Mucosa of rectum (tissue), 2 donors: Measurements from ENCODE around the gene CSKMT.

Source experiments
- H3K27ac ChIP-seq, 2 donors: one replicate each; pipeline ENCODE4 v1.7.0; 2013; ENCODE audit warnings: inconsistent platforms in 2 of 2, low read depth in 2 of 2, low read length in 2 of 2
- H3K27me3 ChIP-seq, 2 donors: one replicate each; pipeline ENCODE4 v1.7.0; 2013; ENCODE audit warnings: low read length in 2 of 2; ENCODE audit not compliant: control insufficient read depth in 2 of 2, insufficient read depth in 2 of 2
- H3K36me3 ChIP-seq, 2 donors: one replicate each; pipeline ENCODE4 v1.7.0; 2013; ENCODE audit warnings: low read length in 2 of 2; ENCODE audit not compliant: control insufficient read depth in 2 of 2, insufficient read depth in 2 of 2
- H3K4me1 ChIP-seq, 2 donors: one replicate each; pipeline ENCODE4 v1.7.0; 2013; ENCODE audit warnings: low read length in 2 of 2, mild to moderate bottlenecking in 1 of 2; ENCODE audit not compliant: control insufficient read depth in 2 of 2, insufficient read depth in 2 of 2
- H3K4me3 ChIP-seq, 2 donors: one replicate each; pipeline ENCODE4 v1.7.0; 2013; ENCODE audit warnings: low read length in 2 of 2
- H3K9ac ChIP-seq, 2 donors: one replicate each; pipeline ENCODE4 v1.7.0; 2013; ENCODE audit warnings: low read length in 2 of 2, low read depth in 1 of 2, mild to moderate bottlenecking in 1 of 2
- H3K9me3 ChIP-seq, 2 donors: one replicate each; pipeline ENCODE4 v1.7.0; 2013; ENCODE audit warnings: low read length in 2 of 2; ENCODE audit not compliant: control insufficient read depth in 2 of 2
- donor health status: healthy.
- donor health status: Normal muscosa, but diverticular disease.

The CSKMT gene

DNA sequence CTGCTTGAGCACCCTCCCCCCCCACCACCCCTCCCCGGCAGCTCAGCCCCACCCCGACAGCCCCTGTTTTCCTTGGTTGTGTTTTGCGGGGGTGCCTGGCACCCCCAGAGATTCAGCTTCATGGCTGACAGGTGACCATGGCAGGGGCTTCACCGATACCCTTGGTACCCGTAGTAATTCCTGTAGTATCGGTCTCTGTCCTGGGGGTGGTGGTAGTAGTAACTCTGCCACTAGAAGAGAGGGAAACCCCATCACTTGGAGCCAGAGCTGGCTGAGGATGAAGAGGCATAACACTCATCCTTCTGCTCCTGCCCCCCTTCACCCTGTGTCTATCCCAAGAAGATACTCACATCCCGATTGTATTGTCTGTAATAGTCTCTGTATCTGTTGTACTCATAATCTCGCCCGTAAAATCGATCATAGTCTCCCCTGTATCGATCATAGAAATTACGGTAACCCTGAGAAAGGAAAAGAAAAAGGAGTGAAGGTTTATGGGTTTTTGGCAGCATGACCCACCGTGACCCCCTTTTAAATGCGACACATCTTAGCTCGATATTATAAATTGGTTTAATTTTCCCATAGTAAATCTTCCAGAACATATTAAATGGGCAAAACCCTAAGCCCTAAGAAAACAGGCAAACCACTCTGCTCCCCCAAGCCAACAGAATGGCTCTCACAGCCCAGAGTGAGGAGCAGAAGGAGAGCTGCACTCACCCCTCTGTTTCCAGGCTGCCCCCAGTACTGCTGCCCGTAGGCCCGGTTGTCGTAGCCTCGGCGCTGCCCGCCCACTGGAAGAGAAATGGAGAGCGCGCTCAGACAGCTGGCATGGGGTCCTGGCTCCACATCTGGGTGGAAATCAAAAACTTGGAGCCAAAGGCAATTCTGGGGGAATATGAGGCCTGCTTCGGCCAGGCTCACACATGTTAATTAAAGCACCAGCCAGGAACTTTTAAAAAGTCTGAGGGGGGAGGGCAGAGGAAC, 50.3 kb downstream of the CSKMT start:
- H3K27me3 ChIP-seq, result no peaks in the 10 kb centered on the region
- H3K4me1 ChIP-seq, result peaks cover 11 to 15% of the 10 kb centered on the region in 2 donors
- no peak overlapping the region for H3K27ac ChIP-seq
- H3K9ac ChIP-seq, result no peak overlapping the region
- H3K9me3 ChIP-seq, result no peaks in the 10 kb centered on the region
- peaks cover 73 to 74% of the 10 kb centered on the region in 2 donors for H3K36me3 ChIP-seq
- no peak overlapping the region for H3K4me3 ChIP-seq

DNA sequence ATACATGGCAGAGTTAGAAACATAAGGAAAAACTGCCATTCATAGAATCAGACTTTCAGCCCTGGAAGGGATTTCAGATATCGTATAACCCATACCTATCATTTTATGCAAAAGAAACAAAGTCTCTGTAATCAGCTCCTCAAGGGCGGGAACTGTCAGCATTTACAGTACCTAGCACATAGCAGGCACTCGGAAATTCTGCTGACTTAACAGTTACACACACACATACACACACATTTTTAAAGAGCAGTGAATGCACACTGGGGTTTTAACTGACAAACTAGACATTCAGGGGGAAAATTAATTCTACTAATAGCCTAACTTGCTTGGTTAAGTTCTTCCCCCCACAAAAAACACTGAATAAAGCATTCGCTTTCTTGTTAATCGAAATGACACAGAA, 51.1 kb downstream of the CSKMT start:
- no peak overlapping the region for H3K27ac ChIP-seq
- peaks cover 77% of the 10 kb centered on the region in 2 donors for H3K36me3 ChIP-seq
- H3K27me3 ChIP-seq, result no peaks in the 10 kb centered on the region
- no peaks in the 10 kb centered on the region for H3K9me3 ChIP-seq
- no peak overlapping the region for H3K9ac ChIP-seq
- no peak overlapping the region for H3K4me3 ChIP-seq
- peaks cover 10 to 12% of the 10 kb centered on the region in 2 donors for H3K4me1 ChIP-seq

DNA sequence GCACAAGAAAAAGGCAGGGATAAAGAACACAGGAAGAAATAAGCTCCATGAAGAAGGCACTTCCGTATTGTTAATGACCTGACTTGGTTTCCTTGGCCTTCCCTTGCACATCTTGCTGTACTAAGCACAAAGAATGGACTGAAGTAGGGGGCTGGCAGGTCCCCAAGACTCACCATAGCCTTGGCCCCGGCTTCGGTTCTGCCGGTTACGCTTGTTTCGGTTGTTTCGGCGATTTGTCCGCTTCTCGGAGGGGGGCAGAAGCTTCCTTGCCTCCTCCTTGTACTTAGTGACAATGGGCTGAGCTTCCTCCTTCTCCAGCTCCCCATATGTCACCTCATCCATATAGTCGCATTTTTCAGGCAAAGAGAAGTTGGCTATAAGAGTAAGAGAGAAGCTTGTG, 51.7 kb downstream of the CSKMT start:
- no peaks in the 10 kb centered on the region for H3K27me3 ChIP-seq
- peaks cover 78 to 81% of the 10 kb centered on the region in 2 donors for H3K36me3 ChIP-seq

More for the DNA sequence above, 51.7 kb downstream of the CSKMT start:
- H3K4me3 ChIP-seq, result no peak overlapping the region
- H3K27ac ChIP-seq, result no peak overlapping the region
- H3K9ac ChIP-seq, result no peak overlapping the region
- H3K9me3 ChIP-seq, result no peaks in the 10 kb centered on the region
- H3K4me1 ChIP-seq, result peaks cover 10 to 12% of the 10 kb centered on the region in 2 donors
